ENCODE data around the gene SECISBP2L. TPM values are rescaled to one million over a fixed set of nuclear protein-coding genes. Genes with fewer than 3 reads are reported as not detected.

Gene SECISBP2L
- total and polyA plus RNA-seq, 11 donors = 8.8 to 52.4 (median 36.8) TPM

- H3K27me3 ChIP-seq = no peaks in the 10 kb centered on the region
- no peaks in the 10 kb centered on the region for H3K9me3 ChIP-seq
- no peak for ATAC-seq
- WGBS, 4 donors = 92 to 98% (median 95%) methylated on average over 1 of the region's 1 CpG
- H3K36me3 ChIP-seq = peaks cover 6 to 98% (median 76%) of the 10 kb centered on the region in 9 donors
- TF ChIP-seq POLR2A (IDR thresholded peaks at IDR 0.05) = no peak
- intact Hi-C loops (cut with DNase I) = loop anchor here in 3 of 10 donors (10.0 kb wide), 3 partner anchors 100 to 120 kb away; no protein-coding TSS in a partner anchor
- H3K4me3 ChIP-seq = no peak overlapping the region
- H3K27ac ChIP-seq = no peak overlapping the region
- DNase-seq = no peak
- no peaks in the 10 kb centered on the region for H3K4me1 ChIP-seq
Measured at GRCh38 chr15:49024840-49025239, 21.4 kb downstream of the SECISBP2L start.

- ATAC-seq = no peak
- Histone ChIP-seq H3K9me3 (no peaks in the 10 kb centered on the region), H3K27me3 (no peaks in the 10 kb centered on the region), H3K4me1 (no peaks in the 10 kb centered on the region), H3K27ac (no peak overlapping the region), H3K4me3 (no peak overlapping the region), H3K36me3 (peaks cover 6 to 98% (median 71%) of the 10 kb centered on the region in 9 donors)
- DNase-seq = no peak
- TF ChIP-seq POLR2A (IDR thresholded peaks at IDR 0.05) = no peak
- no peak for TF ChIP-seq CTCF (IDR thresholded peaks at IDR 0.05)
- intact Hi-C loops (cut with DNase I) = loop anchor here in 3 of 10 donors (10.0 kb wide), 3 partner anchors 101 to 121 kb away; no protein-coding TSS in a partner anchor
- 77 to 85% (median 81%) methylated on average over 3 of the region's 3 CpGs for WGBS, 4 donors
Measured at GRCh38 chr15:49023354-49023753, 22.9 kb downstream of the SECISBP2L start.

- H3K27me3 ChIP-seq = no peaks in the 10 kb centered on the region
- H3K27ac ChIP-seq = no peak overlapping the region
- H3K4me3 ChIP-seq = no peak overlapping the region
- peaks cover 0 to 2% (median 0%) of the 10 kb centered on the region in 12 donors for H3K4me1 ChIP-seq
- ATAC-seq (no peak), DNase-seq (no peak)
- H3K9me3 ChIP-seq = no peaks in the 10 kb centered on the region
- intact Hi-C loops (cut with DNase I) = no loop called here
- no peak for TF ChIP-seq POLR2A (IDR thresholded peaks at IDR 0.05)
- no peak for TF ChIP-seq CTCF (IDR thresholded peaks at IDR 0.05)
- WGBS, 4 donors = 49 to 62% (median 55%) methylated on average over 2 of the region's 2 CpGs
- peaks cover 0 to 98% (median 82%) of the 10 kb centered on the region in 9 donors for H3K36me3 ChIP-seq
Measured at GRCh38 chr15:49015896-49016295, 30.4 kb downstream of the SECISBP2L start.

GRCh38 chr15:48999314-48999713 is 46.9 kb downstream of the SECISBP2L start:
- no peak for DNase-seq
- no peak overlapping the region for H3K27ac ChIP-seq
- no peaks in the 10 kb centered on the region for H3K4me1 ChIP-seq
- TF ChIP-seq POLR2A (IDR thresholded peaks at IDR 0.05) (no peak), CTCF (IDR thresholded peaks at IDR 0.05) (no peak)
- H3K4me3 ChIP-seq = no peak overlapping the region
- 92 to 97% (median 93%) methylated on average over 2 of the region's 2 CpGs for WGBS, 4 donors
- intact Hi-C loops (cut with DNase I) = no loop called here
- no peak for ATAC-seq
- H3K36me3 ChIP-seq = peaks cover 0 to 70% (median 66%) of the 10 kb centered on the region in 9 donors
- H3K9me3 ChIP-seq = peaks cover 0 to 11% (median 0%) of the 10 kb centered on the region in 12 donors
- no peaks in the 10 kb centered on the region for H3K27me3 ChIP-seq

- H3K4me1 ChIP-seq = no peaks in the 10 kb centered on the region
- TF ChIP-seq POLR2A (IDR thresholded peaks at IDR 0.05) (no peak), CTCF (IDR thresholded peaks at IDR 0.05) (no peak)
- H3K36me3 ChIP-seq = peaks cover 0 to 98% (median 88%) of the 10 kb centered on the region in 9 donors
- no peaks in the 10 kb centered on the region for H3K9me3 ChIP-seq
- WGBS, 4 donors = 88 to 91% (median 90%) methylated on average over 2 of the region's 2 CpGs
- intact Hi-C loops (cut with DNase I) = no loop called here
- ATAC-seq (no peak), DNase-seq (no peak)
- H3K27ac ChIP-seq = no peak overlapping the region
- no peak overlapping the region for H3K4me3 ChIP-seq
- H3K27me3 ChIP-seq = no peaks in the 10 kb centered on the region
Measured at GRCh38 chr15:48996276-48996675, 50.0 kb downstream of the SECISBP2L start.
